Neural progenitor cell (in vitro differentiated cells): Measurements from ENCODE around the gene DOCK4. TPM values are rescaled to one million over a fixed set of nuclear protein-coding genes. Genes with fewer than 3 reads are reported as not detected.
A peak's percentile ranks its signal among the peaks of the same experiment; 100 is the strongest.

Experiments used
- DNase-seq: peaks from one replicate; pipeline ENCODE4 v3.0.0-alpha.2; 2016; ENCODE audit warnings: low spot score
- H2AFZ ChIP-seq: fragments of 200-600 bp; sonication (generic); replicated peaks from 2 replicates; pipeline ENCODE4 v1.6.1; 2016; ENCODE audit warnings: antibody characterized with exemption
- H3F3A ChIP-seq: fragments of 200-600 bp; sonication (generic); 2 replicates; pipeline ENCODE4 v1.6.1; 2016; ENCODE audit warnings: antibody characterized with exemption, low read depth
- H3K27ac ChIP-seq: fragments of 200-600 bp; sonication (generic); 2 replicates; pipeline ENCODE4 v1.5.1; 2016; ENCODE audit warnings: mild to moderate bottlenecking
- H3K27me3 ChIP-seq: fragments of 200-600 bp; sonication (generic); 2 replicates; pipeline ENCODE4 v1.6.1; 2016; ENCODE audit warnings: mild to moderate bottlenecking, moderate library complexity
- H3K36me3 ChIP-seq: fragments of 200-600 bp; sonication (generic); 2 replicates; pipeline ENCODE4 v1.5.1; 2016
- H3K4me1 ChIP-seq: fragments of 200-600 bp; sonication (generic); 2 replicates; pipeline ENCODE4 v1.6.1; 2016; ENCODE audit warnings: mixed run types
- H3K4me2 ChIP-seq: fragments of 200-600 bp; sonication (generic); 2 replicates; pipeline ENCODE4 v1.6.1; 2016
- H3K4me3 ChIP-seq: fragments of 200-600 bp; sonication (generic); 2 replicates; pipeline ENCODE4 v1.5.1; 2016
- H3K79me2 ChIP-seq: fragments of 200-600 bp; sonication (generic); 2 replicates; pipeline ENCODE4 v1.6.1; 2016; ENCODE audit warnings: low read depth
- H3K9ac ChIP-seq: fragments of 200-600 bp; sonication (generic); 2 replicates; pipeline ENCODE4 v1.6.1; 2016
- H3K9me3 ChIP-seq: fragments of 200-600 bp; sonication (generic); 2 replicates; pipeline ENCODE4 v1.5.1; 2016; ENCODE audit warnings: low read depth
- H4K20me1 ChIP-seq: fragments of 200-600 bp; sonication (generic); 2 replicates; pipeline ENCODE4 v1.6.1; 2016; ENCODE audit warnings: low read depth
- H3K27ac Mint-ChIP-seq: 3 replicates; pipeline ENCODE4 v1.8.0; 2021; ENCODE audit warnings: mixed read lengths
- H3K27me3 Mint-ChIP-seq: 2 replicates; pipeline ENCODE4 v1.8.0; 2022; ENCODE audit warnings: low read depth, mild to moderate bottlenecking, inconsistent platforms, moderate library complexity, mixed read lengths; ENCODE audit not compliant: insufficient read depth
- H3K36me3 Mint-ChIP-seq: 3 replicates; pipeline ENCODE4 v1.8.0; 2021; ENCODE audit warnings: mixed read lengths
- H3K4me1 Mint-ChIP-seq: 3 replicates; pipeline ENCODE4 v1.8.0; 2021; ENCODE audit warnings: mixed read lengths
- H3K4me3 Mint-ChIP-seq: 3 replicates; pipeline ENCODE4 v1.8.0; 2021; ENCODE audit warnings: mild to moderate bottlenecking, moderate library complexity, mixed read lengths
- H3K9me3 Mint-ChIP-seq: 3 replicates; pipeline ENCODE4 v1.8.0; 2020; ENCODE audit warnings: mixed read lengths
- CTCF ChIP-seq: fragments of 200-600 bp; sonication (generic); IDR thresholded peaks from 2 replicates; pipeline ENCODE4 v1.5.1; 2017; ENCODE audit warnings: antibody characterized with exemption, mild to moderate bottlenecking
- EZH2 ChIP-seq: fragments of 200-600 bp; sonication (generic); IDR thresholded peaks from 2 replicates; pipeline ENCODE4 v1.6.1; 2017; ENCODE audit warnings: antibody characterized with exemption, mild to moderate bottlenecking, moderate library complexity
- EZH2phosphoT487 ChIP-seq: fragments of 200-600 bp; sonication (generic); IDR thresholded peaks from 2 replicates; pipeline ENCODE4 v1.6.1; 2017; ENCODE audit warnings: antibody characterized with exemption
- total RNA-seq: library from RNA; depleted of rRNA; stranded (reverse); fragments of >200 nt; gene quantifications from 2 replicates; pipeline ENCODE4 v1.2.3, GENCODE V29; 2015; ENCODE audit warnings: low replicate concordance

The DOCK4 gene
- total RNA-seq, 1 donor from 2014 or later: 11.4 TPM

- peak overlapping the region; percentile 2 for H3K27ac ChIP-seq
- H3K4me2 ChIP-seq: no peak overlapping the region
- H3K27ac Mint-ChIP-seq: peak overlapping the region; percentile 50
Measured at GRCh38 chr7:111931016-111931517, 275.1 kb downstream of the DOCK4 start.

GRCh38 chr7:111929264-111929663 is 276.9 kb downstream of the DOCK4 start:
- peaks cover 18% of the 10 kb centered on the region for H3K4me1 Mint-ChIP-seq
- peaks cover under 1% of the 10 kb centered on the region for H3K9me3 Mint-ChIP-seq
- Histone ChIP-seq H3K4me2 (no peak overlapping the region), H3K9me3 (no peaks in the 10 kb centered on the region), H3K27ac (no peak overlapping the region), H3K9ac (no peak overlapping the region), H3K79me2 (no peaks in the 10 kb centered on the region), H3K4me1 (peaks cover 20% of the 10 kb centered on the region), H3F3A (no peaks in the 10 kb centered on the region), H3K4me3 (no peak overlapping the region), H2AFZ (no peak overlapping the region), H3K36me3 (no peaks in the 10 kb centered on the region), H4K20me1 (no peaks in the 10 kb centered on the region), H3K27me3 (no peaks in the 10 kb centered on the region)
- TF ChIP-seq EZH2phosphoT487 (no peak), EZH2 (no peak), CTCF (no peak)
- H3K4me3 Mint-ChIP-seq: no peak overlapping the region
- no peak for DNase-seq
- H3K27ac Mint-ChIP-seq: no peak overlapping the region
- no peaks in the 10 kb centered on the region for H3K27me3 Mint-ChIP-seq
- H3K36me3 Mint-ChIP-seq: peaks cover 11% of the 10 kb centered on the region

More at GRCh38 chr7:111931016-111931517, 275.1 kb downstream of the DOCK4 start:
- Mint-ChIP-seq H3K4me3 (no peak overlapping the region), H3K36me3 (peaks cover 10% of the 10 kb centered on the region), H3K4me1 (peaks cover 18% of the 10 kb centered on the region), H3K9me3 (no peaks in the 10 kb centered on the region), H3K27me3 (no peaks in the 10 kb centered on the region)
- Histone ChIP-seq H3K79me2 (no peaks in the 10 kb centered on the region), H2AFZ (no peak overlapping the region), H3K4me3 (no peak overlapping the region), H3K27me3 (no peaks in the 10 kb centered on the region), H4K20me1 (no peaks in the 10 kb centered on the region), H3F3A (no peaks in the 10 kb centered on the region), H3K9ac (no peak overlapping the region), H3K4me1 (peaks cover 16% of the 10 kb centered on the region), H3K36me3 (no peaks in the 10 kb centered on the region), H3K9me3 (no peaks in the 10 kb centered on the region)
- TF ChIP-seq CTCF (no peak), EZH2phosphoT487 (no peak), EZH2 (no peak)
- peak; percentile 26 for DNase-seq

- H3K27ac Mint-ChIP-seq: no peak overlapping the region
- Histone ChIP-seq H3K4me1 (peaks cover 20% of the 10 kb centered on the region), H4K20me1 (no peaks in the 10 kb centered on the region), H3K9me3 (no peaks in the 10 kb centered on the region), H3K79me2 (no peaks in the 10 kb centered on the region), H3K27me3 (no peaks in the 10 kb centered on the region), H2AFZ (no peak overlapping the region), H3K27ac (no peak overlapping the region), H3K4me2 (no peak overlapping the region), H3F3A (no peaks in the 10 kb centered on the region), H3K9ac (no peak overlapping the region), H3K36me3 (no peaks in the 10 kb centered on the region), H3K4me3 (no peak overlapping the region)
- peaks cover 4% of the 10 kb centered on the region for H3K9me3 Mint-ChIP-seq
- no peak overlapping the region for H3K4me3 Mint-ChIP-seq
- no peak for DNase-seq
- peaks cover 8% of the 10 kb centered on the region for H3K36me3 Mint-ChIP-seq
- peaks cover 18% of the 10 kb centered on the region for H3K4me1 Mint-ChIP-seq
- TF ChIP-seq EZH2: no peak
- TF ChIP-seq EZH2phosphoT487: no peak
- no peak for TF ChIP-seq CTCF
- H3K27me3 Mint-ChIP-seq: no peaks in the 10 kb centered on the region
Measured at GRCh38 chr7:111927353-111928019, 278.7 kb downstream of the DOCK4 start.
